Neuronal stem cell (in vitro differentiated cells): ENCODE measurements around the gene DRD4.
"Not testable (repeated sequence)": the region's sequence is repeated elsewhere in the genome, so short reads cannot be mapped to it uniquely, and the experiment has no call there.

Experiments used
- DNase-seq: peaks from one replicate; pipeline ENCODE4 v3.0.0-alpha.2; 2013; ENCODE audit warnings: low spot score
- H2AFZ ChIP-seq: one replicate; pipeline ENCODE4 v1.6.1; 2013; ENCODE audit warnings: mild to moderate bottlenecking, low read length, inconsistent platforms
- H2AK5ac ChIP-seq: 2 replicates; pipeline ENCODE4 v1.6.1; 2013; ENCODE audit warnings: low read depth, mild to moderate bottlenecking, inconsistent platforms, low read length, moderate library complexity, mixed read lengths
- H2BK120ac ChIP-seq: 2 replicates; pipeline ENCODE4 v1.6.1; 2013; ENCODE audit warnings: low read depth, mild to moderate bottlenecking, inconsistent platforms, low read length, moderate library complexity, mixed read lengths
- H2BK12ac ChIP-seq: one replicate; pipeline ENCODE4 v1.6.1; 2013; ENCODE audit warnings: low read length, inconsistent platforms
- H2BK15ac ChIP-seq: 2 replicates; pipeline ENCODE4 v1.6.1; 2013; ENCODE audit warnings: mild to moderate bottlenecking, low read length, inconsistent platforms, mixed read lengths
- H2BK5ac ChIP-seq: one replicate; pipeline ENCODE4 v1.6.1; 2013; ENCODE audit warnings: inconsistent platforms, mild to moderate bottlenecking, low read length, moderate library complexity
- H3K14ac ChIP-seq: one replicate; pipeline ENCODE4 v1.6.1; 2013; ENCODE audit warnings: low read length, inconsistent platforms
- H3K18ac ChIP-seq: 2 replicates; pipeline ENCODE4 v1.6.1; 2013; ENCODE audit warnings: low read length, inconsistent platforms
- H3K23ac ChIP-seq: 2 replicates; pipeline ENCODE4 v1.6.1; 2013; ENCODE audit warnings: low read depth, mild to moderate bottlenecking, mixed read lengths, low read length, inconsistent platforms; ENCODE audit not compliant: poor library complexity
- H3K27ac ChIP-seq: replicated peaks from 3 replicates; pipeline ENCODE4 v1.5.1; 2013; ENCODE audit warnings: low read length, inconsistent platforms
- H3K27me3 ChIP-seq, 3 experiments: 2 replicates each; pipeline ENCODE4 v1.6.1; 2013; ENCODE audit warnings: low read length in 3 of 3, mild to moderate bottlenecking in 2 of 3, inconsistent platforms in 1 of 3, low read depth in 1 of 3, mixed read lengths in 1 of 3, moderate library complexity in 1 of 3; ENCODE audit not compliant: control insufficient read depth in 3 of 3, insufficient read depth in 3 of 3
- H3K36me3 ChIP-seq, 2 donors: replicated peaks in 1 of 2; 2 replicates each; pipeline ENCODE4 v1.6.1; 2013; ENCODE audit warnings: low read length in 2 of 2; ENCODE audit not compliant: control insufficient read depth in 2 of 2, insufficient read depth in 2 of 2
- H3K4ac ChIP-seq: 2 replicates; pipeline ENCODE4 v1.6.1; 2013; ENCODE audit warnings: inconsistent platforms, mild to moderate bottlenecking, low read length, moderate library complexity
- H3K4me1 ChIP-seq, 2 donors: 1 replicate in 1 of 2; 2 replicates in 1 of 2; pipeline ENCODE4 v1.6.1; 2013; ENCODE audit warnings: low read length in 2 of 2, low read depth in 1 of 2; ENCODE audit not compliant: control insufficient read depth in 2 of 2, insufficient read depth in 1 of 2
- H3K4me2 ChIP-seq: one replicate; pipeline ENCODE4 v1.6.1; 2013; ENCODE audit warnings: mild to moderate bottlenecking, low read length, inconsistent platforms; ENCODE audit not compliant: insufficient read depth, poor library complexity, severe bottlenecking
- H3K4me3 ChIP-seq, 2 donors: 2 replicates each; pipeline ENCODE4 v1.5.1; 2013; ENCODE audit warnings: low read length in 2 of 2, mild to moderate bottlenecking in 2 of 2, inconsistent platforms in 1 of 2, moderate library complexity in 1 of 2
- H3K79me1 ChIP-seq: one replicate; pipeline ENCODE4 v1.6.1; 2013; ENCODE audit warnings: low read depth, mild to moderate bottlenecking, inconsistent platforms, low read length, moderate library complexity
- H3K9ac ChIP-seq: one replicate; pipeline ENCODE4 v1.6.1; 2013; ENCODE audit warnings: mild to moderate bottlenecking, low read depth, low read length, inconsistent platforms; ENCODE audit not compliant: poor library complexity
- H3K9me3 ChIP-seq, 2 donors: replicated peaks in 1 of 2; 2 replicates each; pipeline versions ENCODE3 to v1.6.1; 2013; ENCODE audit warnings: low read length in 2 of 2, mild to moderate bottlenecking in 2 of 2, inconsistent platforms in 1 of 2, low read depth in 1 of 2, mixed read lengths in 1 of 2, moderate library complexity in 1 of 2; ENCODE audit not compliant: control insufficient read depth in 2 of 2, insufficient read depth in 1 of 2
- H4K8ac ChIP-seq: one replicate; pipeline ENCODE4 v1.6.1; 2013; ENCODE audit warnings: low read depth, mild to moderate bottlenecking, inconsistent platforms, low read length, moderate library complexity
- H4K91ac ChIP-seq: one replicate; pipeline ENCODE4 v1.6.1; 2013; ENCODE audit warnings: low read length, low read depth, mild to moderate bottlenecking, inconsistent platforms; ENCODE audit not compliant: poor library complexity
- WGBS, 2 donors: extraction: QIAGEN DNeasy Blood & Tissue Kit; methylation state at CpG; one replicate each; pipeline ENCODE4 v1.1.7; 2013; ENCODE audit warnings: missing lambda C conversion rate in 2 of 2, mixed read lengths in 1 of 2; ENCODE audit not compliant: insufficient read length in 2 of 2, insufficient replicate concordance in 1 of 2; ENCODE audit errors: extremely low coverage in 2 of 2; 5-methylcytosine and 5-hydroxymethylcytosine counted together

The DRD4 gene

DNA sequence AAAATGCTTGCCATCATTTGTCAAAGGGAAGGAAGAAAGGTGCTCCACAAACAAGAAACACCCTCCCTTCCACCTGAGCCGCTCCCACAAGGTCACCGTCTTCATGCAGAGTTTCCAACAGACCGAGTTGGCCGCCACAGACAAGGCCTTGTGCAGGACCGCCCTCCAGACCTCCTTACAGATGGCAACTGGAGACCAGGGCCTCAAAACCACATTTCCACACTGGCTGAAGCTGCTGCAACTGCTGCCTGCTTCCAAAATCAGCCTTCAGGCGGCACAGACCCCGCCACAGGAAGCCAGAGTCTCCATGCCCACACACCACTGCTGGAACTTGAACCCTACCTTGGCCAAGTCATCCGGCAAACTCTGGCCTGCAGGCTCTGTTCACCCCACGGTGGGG lies 51.6 kb downstream of the DRD4 start:
- no peak overlapping the region for H2BK15ac ChIP-seq
- peaks cover 14% of the 10 kb centered on the region for H3K79me1 ChIP-seq
- H3K23ac ChIP-seq, result peak overlapping the region; percentile 73
- no peak overlapping the region for H4K91ac ChIP-seq
- no peak for DNase-seq
- H3K4me1 ChIP-seq, result peaks cover 6 to 9% of the 10 kb centered on the region in 2 donors
- H4K8ac ChIP-seq, result peak overlapping the region; percentile 82
- H3K36me3 ChIP-seq, result peaks cover 35 to 74% of the 10 kb centered on the region in 2 donors
- no peak overlapping the region for H2AK5ac ChIP-seq
- no peak overlapping the region for H2BK5ac ChIP-seq
- H3K9ac ChIP-seq, result no peak overlapping the region
- H3K4me3 ChIP-seq, result no peak overlapping the region
- WGBS, 2 donors, result no CpG with 5 or more reads among the region's 9 CpGs
- H2AFZ ChIP-seq, result no peak overlapping the region
- no peak overlapping the region for H3K27ac ChIP-seq
- no peak overlapping the region for H3K4me2 ChIP-seq
- H2BK120ac ChIP-seq, result peak overlapping the region; percentile 72
- H3K9me3 ChIP-seq, result no peaks in the 10 kb centered on the region
- peaks cover 0 to 2% (median 0%) of the 10 kb centered on the region in 3 experiments for H3K27me3 ChIP-seq
- no peak overlapping the region for H3K14ac ChIP-seq
- peak overlapping the region; percentile 48 for H3K18ac ChIP-seq
- no peak overlapping the region for H3K4ac ChIP-seq
- H2BK12ac ChIP-seq, result no peak overlapping the region

GRCh38 chr11:689625-690024 lies 52.6 kb downstream of the DRD4 start:
- H4K91ac ChIP-seq, result no peak overlapping the region
- H3K4me1 ChIP-seq, result peaks cover 13 to 15% of the 10 kb centered on the region in 2 donors
- no peak overlapping the region for H3K4me2 ChIP-seq
- H2BK12ac ChIP-seq, result no peak overlapping the region
- no peak overlapping the region for H2BK5ac ChIP-seq
- no peak overlapping the region for H2BK120ac ChIP-seq
- no peak overlapping the region for H3K18ac ChIP-seq
- no peak for DNase-seq
- H2AFZ ChIP-seq, result no peak overlapping the region
- H3K27ac ChIP-seq, result no peak overlapping the region
- H2AK5ac ChIP-seq, result no peak overlapping the region
- no CpG with 5 or more reads among the region's 7 CpGs for WGBS, 2 donors
- H3K9me3 ChIP-seq, result no peaks in the 10 kb centered on the region
- no peak overlapping the region for H3K14ac ChIP-seq
- H3K36me3 ChIP-seq, result peaks cover 31 to 64% of the 10 kb centered on the region in 2 donors
- H3K4ac ChIP-seq, result peak overlapping the region; percentile 53
- no peak overlapping the region for H2BK15ac ChIP-seq
- peak overlapping the region; percentile 21 for H3K9ac ChIP-seq
- no peak overlapping the region for H3K4me3 ChIP-seq
- H3K27me3 ChIP-seq, result peaks cover 0 to 1% (median 0%) of the 10 kb centered on the region in 3 experiments
- no peak overlapping the region for H4K8ac ChIP-seq
- H3K23ac ChIP-seq, result no peak overlapping the region
- peaks cover 20% of the 10 kb centered on the region for H3K79me1 ChIP-seq

- not testable (repeated sequence) for H3K27me3 ChIP-seq, H2BK120ac ChIP-seq, H3K23ac ChIP-seq, H2AK5ac ChIP-seq, H3K9me3 ChIP-seq, H3K4me2 ChIP-seq, H2BK15ac ChIP-seq, H3K14ac ChIP-seq, H4K8ac ChIP-seq, H3K4ac ChIP-seq, H3K4me3 ChIP-seq, DNase-seq, H2BK12ac ChIP-seq, H3K18ac ChIP-seq, H4K91ac ChIP-seq, H3K27ac ChIP-seq, H2AFZ ChIP-seq, H3K9ac ChIP-seq, H2BK5ac ChIP-seq
- Histone ChIP-seq H3K4me1 (peaks cover 13 to 15% of the 10 kb centered on the region in 2 donors), H3K36me3 (peaks cover 30 to 58% of the 10 kb centered on the region in 2 donors), H3K79me1 (peaks cover 20% of the 10 kb centered on the region)
- WGBS, 2 donors, result no CpG with 5 or more reads among the region's 3 CpGs
These were observed 53.2 kb downstream of the DRD4 start for GRCh38 chr11:690244-690643.
